ENCODE results near the gene TNFRSF21.
"Not testable (repeated sequence)": the region's sequence is repeated elsewhere in the genome, so short reads cannot be mapped to it uniquely, and the experiment has no call there.

Gene TNFRSF21

DNA sequence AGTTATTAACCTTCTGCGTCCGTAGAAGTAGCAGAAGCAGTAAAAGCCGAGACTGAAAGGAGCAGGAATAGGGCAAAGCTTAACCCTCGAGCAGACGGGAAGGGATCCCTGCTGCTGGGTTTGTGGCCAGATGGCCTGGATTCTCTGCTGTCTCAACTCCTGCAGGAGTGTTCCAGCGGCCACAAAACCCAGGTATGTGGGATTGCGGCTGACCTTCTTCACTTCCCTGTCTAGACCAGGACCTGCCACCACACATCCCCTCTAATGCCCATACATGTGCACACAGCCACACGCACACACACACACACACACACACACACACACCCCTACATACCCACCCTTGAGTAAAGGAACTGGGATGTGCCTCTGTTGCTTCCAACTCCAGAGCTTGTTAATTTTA lies 33.1 kb upstream of the TNFRSF21 start:
- H3K4me3 ChIP-seq (ENCODE audit: low read depth, low read length), result no peak overlapping the region
- TF ChIP-seq, protein P1, sequence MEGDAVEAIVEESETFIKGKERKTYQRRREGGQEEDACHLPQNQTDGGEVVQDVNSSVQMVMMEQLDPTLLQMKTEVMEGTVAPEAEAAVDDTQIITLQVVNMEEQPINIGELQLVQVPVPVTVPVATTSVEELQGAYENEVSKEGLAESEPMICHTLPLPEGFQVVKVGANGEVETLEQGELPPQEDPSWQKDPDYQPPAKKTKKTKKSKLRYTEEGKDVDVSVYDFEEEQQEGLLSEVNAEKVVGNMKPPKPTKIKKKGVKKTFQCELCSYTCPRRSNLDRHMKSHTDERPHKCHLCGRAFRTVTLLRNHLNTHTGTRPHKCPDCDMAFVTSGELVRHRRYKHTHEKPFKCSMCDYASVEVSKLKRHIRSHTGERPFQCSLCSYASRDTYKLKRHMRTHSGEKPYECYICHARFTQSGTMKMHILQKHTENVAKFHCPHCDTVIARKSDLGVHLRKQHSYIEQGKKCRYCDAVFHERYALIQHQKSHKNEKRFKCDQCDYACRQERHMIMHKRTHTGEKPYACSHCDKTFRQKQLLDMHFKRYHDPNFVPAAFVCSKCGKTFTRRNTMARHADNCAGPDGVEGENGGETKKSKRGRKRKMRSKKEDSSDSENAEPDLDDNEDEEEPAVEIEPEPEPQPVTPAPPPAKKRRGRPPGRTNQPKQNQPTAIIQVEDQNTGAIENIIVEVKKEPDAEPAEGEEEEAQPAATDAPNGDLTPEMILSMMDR (IDR thresholded peaks at IDR 0.05; ENCODE audit: borderline replicate concordance, insufficient read depth, low read depth, low read length), result no peak

DNA sequence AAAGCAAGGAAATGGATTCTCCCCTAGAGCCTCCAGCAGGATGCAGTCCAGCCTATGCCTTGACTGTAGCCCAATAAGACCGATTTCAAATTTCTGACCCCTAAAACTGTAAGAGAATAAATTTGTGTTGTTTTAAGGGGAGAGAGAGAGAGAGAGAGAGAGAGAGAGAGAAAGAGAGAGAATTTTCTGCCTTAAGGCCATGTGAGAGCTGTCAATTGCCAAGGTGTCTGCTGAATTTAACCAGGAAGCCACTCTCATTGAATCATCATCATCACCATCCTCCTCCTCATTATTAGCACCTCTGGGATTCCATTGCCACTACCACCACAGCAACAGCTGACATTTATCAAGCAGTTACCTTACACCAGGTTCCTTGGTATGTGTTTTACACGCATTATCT lies 27.8 kb upstream of the TNFRSF21 start:
- H3K4me3 ChIP-seq (ENCODE audit: low read depth, low read length), result no peak overlapping the region
- TF ChIP-seq, protein P1 (IDR thresholded peaks at IDR 0.05; ENCODE audit: borderline replicate concordance, insufficient read depth, low read depth, low read length), result no peak

DNA sequence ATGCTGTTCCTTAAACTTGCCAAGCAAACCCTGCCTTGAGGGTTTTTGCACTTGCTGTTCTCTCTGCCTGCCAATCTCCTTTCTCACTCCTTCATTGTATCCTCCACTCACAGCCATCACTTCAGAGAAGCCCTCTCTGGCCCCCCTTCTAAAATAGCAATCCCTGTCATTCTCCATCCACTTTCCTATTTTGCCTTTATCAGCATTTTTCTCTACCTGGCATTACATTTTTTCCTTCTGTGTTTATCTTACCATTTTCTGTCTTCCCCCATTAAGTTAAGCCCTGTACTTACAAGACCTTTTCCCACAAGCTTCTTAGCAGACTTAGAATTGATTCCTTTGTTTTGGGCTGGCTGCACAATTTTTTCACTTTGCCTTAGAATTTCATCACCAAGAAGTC lies 26.6 kb upstream of the TNFRSF21 start:
- TF ChIP-seq, protein P1 (IDR thresholded peaks at IDR 0.05; ENCODE audit: borderline replicate concordance, insufficient read depth, low read depth, low read length), result no peak
- H3K4me3 ChIP-seq (ENCODE audit: low read depth, low read length), result no peak overlapping the region

DNA sequence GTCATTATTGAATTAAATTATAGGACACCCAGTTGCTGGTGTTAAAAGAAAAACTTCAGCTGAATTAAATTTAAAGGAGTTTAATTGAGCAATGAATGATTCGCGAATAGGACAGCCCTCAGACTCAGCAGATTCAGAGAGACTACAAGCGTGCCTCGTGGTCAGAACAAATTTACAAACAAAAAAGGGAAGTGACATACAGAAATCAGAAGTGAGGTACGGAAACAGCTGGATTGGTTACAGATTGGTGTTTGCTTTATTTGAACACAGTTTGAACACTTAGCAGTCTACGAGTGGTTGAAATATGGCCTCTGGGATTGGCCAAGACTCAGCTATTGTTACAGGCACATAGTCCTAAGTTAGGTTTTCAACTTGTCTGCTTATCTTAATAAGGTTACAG lies 25.8 kb upstream of the TNFRSF21 start:
- TF ChIP-seq, protein P1 (IDR thresholded peaks at IDR 0.05; ENCODE audit: borderline replicate concordance, insufficient read depth, low read depth, low read length), result no peak
- H3K4me3 ChIP-seq (ENCODE audit: low read depth, low read length), result no peak overlapping the region

DNA sequence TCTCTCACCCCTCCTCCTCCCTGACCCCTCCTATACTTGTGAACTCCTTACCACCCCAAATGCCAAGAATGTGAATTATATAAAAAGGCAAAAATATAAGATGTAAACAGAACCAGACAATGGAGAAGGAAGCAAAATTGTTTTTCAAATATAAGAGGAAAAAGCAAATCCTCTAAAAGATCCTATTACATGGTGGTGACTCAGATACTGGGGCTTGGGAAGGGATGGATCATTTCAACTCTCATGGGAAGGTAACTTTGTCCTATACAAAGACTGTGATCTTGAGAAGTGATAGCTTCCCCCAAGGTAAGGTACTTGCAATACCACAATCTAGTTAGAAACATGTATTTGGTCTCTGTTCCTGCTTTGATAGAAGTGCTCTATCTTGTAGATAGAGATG lies 24.6 kb upstream of the TNFRSF21 start:
- TF ChIP-seq, protein P1 (IDR thresholded peaks at IDR 0.05; ENCODE audit: borderline replicate concordance, insufficient read depth, low read depth, low read length), result no peak
- H3K4me3 ChIP-seq (ENCODE audit: low read depth, low read length), result no peak overlapping the region

DNA sequence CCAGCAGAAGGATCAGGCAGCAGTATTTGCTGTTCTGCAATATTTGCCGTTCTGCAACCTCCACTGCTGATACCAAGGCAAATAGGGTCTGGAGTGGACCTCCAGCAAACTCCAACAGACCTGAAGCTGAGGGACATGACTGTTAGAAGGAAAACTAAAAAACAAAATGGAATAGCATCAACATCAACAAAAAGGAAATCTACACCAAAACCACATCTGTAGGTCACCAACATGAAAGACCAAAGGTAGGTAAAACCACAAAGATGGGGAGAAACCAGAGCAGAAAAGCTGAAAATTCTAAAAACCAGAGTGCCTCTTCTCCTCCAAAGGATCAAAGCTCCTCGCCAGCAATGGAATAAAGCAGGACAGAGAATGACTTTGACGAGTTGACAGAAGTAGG lies 18.9 kb upstream of the TNFRSF21 start:
- H3K4me3 ChIP-seq (ENCODE audit: low read depth, low read length), result not testable (repeated sequence)

DNA sequence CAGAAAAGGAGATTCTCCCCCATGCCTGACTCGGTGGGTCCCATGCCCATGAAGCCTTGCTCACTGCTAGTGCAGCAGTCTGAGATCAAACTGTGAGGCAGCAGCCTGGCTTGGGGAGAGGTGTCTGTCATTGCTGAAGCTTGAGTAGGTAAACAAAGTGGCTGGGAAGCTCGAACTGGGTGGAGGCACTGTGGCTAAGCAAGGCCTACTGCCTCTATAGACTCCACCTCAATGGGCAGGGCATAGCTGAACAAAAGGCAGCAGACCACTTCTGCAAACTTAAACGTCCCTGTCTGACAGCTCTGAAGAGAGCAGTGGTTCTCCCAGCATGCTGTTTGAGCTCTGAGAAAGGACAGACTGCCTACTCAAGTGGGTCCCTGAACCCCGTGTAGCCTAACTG lies 18.4 kb upstream of the TNFRSF21 start:
- not testable (repeated sequence) for H3K4me3 ChIP-seq (ENCODE audit: low read depth, low read length)

DNA sequence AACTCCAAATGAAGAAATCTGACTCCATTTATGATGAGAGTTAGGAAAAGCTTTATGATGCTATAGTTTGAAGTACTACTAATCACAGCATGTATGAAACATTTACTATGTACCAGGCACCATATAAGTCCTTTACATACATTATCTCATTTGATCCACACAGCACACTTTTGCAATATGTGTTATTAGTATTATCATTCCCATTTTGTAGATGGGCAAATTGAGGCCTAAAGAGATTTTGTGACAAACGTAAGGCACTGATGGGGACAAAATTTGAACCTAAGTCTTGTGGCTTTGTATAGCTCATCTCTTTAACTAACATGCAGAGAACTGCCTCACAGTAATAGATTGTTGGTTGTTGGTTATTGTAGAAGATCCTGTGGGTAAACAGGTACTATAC lies 14.2 kb upstream of the TNFRSF21 start:
- TF ChIP-seq, protein P1 (IDR thresholded peaks at IDR 0.05; ENCODE audit: borderline replicate concordance, insufficient read depth, low read depth, low read length), result no peak
- no peak overlapping the region for H3K4me3 ChIP-seq (ENCODE audit: low read depth, low read length)

Data from GM12875 (cell line).